ENCODE data around the gene MBD4. TPM values are rescaled to one million over a fixed set of nuclear protein-coding genes. Genes with fewer than 3 reads are reported as not detected.

Gene MBD4
- total RNA-seq, 2 experiments from 2014 or later = 62.0 to 63.9 TPM

DNA sequence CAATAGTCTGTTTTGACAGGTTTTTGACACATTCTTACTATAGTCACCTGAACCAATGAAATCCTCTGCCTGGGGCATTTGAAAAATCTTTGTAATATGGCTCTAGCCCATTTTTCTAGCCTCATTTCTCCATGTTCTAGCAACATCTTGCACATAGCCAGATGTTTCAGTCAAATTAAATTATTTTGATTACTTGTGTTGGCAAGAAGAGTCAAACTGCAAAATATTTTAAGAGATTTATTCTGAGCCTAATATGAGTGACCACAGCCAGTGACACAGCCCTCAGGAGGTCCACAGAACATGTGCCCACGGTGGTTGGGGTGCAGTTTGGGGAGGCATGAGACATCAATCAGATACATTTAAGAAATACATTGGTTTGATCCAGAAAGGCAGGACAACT is 7.2 kb upstream of the MBD4 start:
- H3K27me3 ChIP-seq (ENCODE audit: control insufficient read depth in 1 of 2, insufficient read depth in 2 of 2, low read length in 2 of 2) = no peaks in the 10 kb centered on the region
- no peaks in the 10 kb centered on the region for H3K36me3 ChIP-seq (ENCODE audit: insufficient read depth, low read length)
- no peak overlapping the region for H3K4me3 ChIP-seq (ENCODE audit: low read length)
- H3K4me1 Mint-ChIP-seq (ENCODE audit: low read depth) = peaks cover 38% of the 10 kb centered on the region
- intact Hi-C loops (cut with DNase I, micrococcal nuclease) = no loop called here
- POLR2A ChIA-PET = no interaction called here
- CTCF ChIA-PET = interaction anchor here (1.0 kb wide), 1 partner anchor 565 kb away, joined by 3 read pairs; no protein-coding TSS in a partner anchor
- DNase-seq (no peak), ATAC-seq (ENCODE audit: poor library complexity) (no peak)
- H3K27me3 Mint-ChIP-seq = no peaks in the 10 kb centered on the region
- no peak for TF ChIP-seq CTCF (IDR thresholded peaks at IDR 0.05)
- peaks cover 17% of the 10 kb centered on the region for H3K4me1 ChIP-seq (ENCODE audit: insufficient read depth, low read length)
- H3K4me3 Mint-ChIP-seq = no peak overlapping the region
- no peak overlapping the region for H3K27ac Mint-ChIP-seq
- peaks cover 7% of the 10 kb centered on the region for H3K36me3 Mint-ChIP-seq (ENCODE audit: low read depth)
- no peaks in the 10 kb centered on the region for H3K9me3 Mint-ChIP-seq
- H3K9me3 ChIP-seq (ENCODE audit: control insufficient read depth in 1 of 2, insufficient read depth in 1 of 2, low read length in 2 of 2) = no peaks in the 10 kb centered on the region
- no peak overlapping the region for H3K27ac ChIP-seq (ENCODE audit: low read depth in 1 of 2, low read length in 2 of 2)

GRCh38 chr3:129445471-129445870 is 5.7 kb upstream of the MBD4 start:
- Histone ChIP-seq H3K4me3 (ENCODE audit: low read length) (no peak overlapping the region), H3K27ac (ENCODE audit: low read depth in 1 of 2, low read length in 2 of 2) (no peak overlapping the region), H3K4me1 (ENCODE audit: insufficient read depth, low read length) (peaks cover 26% of the 10 kb centered on the region), H3K36me3 (ENCODE audit: insufficient read depth, low read length) (no peaks in the 10 kb centered on the region), H3K9me3 (ENCODE audit: control insufficient read depth in 1 of 2, insufficient read depth in 1 of 2, low read length in 2 of 2) (no peaks in the 10 kb centered on the region), H3K27me3 (ENCODE audit: control insufficient read depth in 1 of 2, insufficient read depth in 2 of 2, low read length in 2 of 2) (no peaks in the 10 kb centered on the region)
- DNase-seq = no peak
- Mint-ChIP-seq H3K9me3 (no peaks in the 10 kb centered on the region), H3K4me1 (ENCODE audit: low read depth) (peaks cover 47% of the 10 kb centered on the region), H3K27ac (no peak overlapping the region), H3K36me3 (ENCODE audit: low read depth) (peaks cover 4% of the 10 kb centered on the region), H3K27me3 (no peaks in the 10 kb centered on the region), H3K4me3 (no peak overlapping the region)
- POLR2A ChIA-PET = no interaction called here
- intact Hi-C loops (cut with DNase I, micrococcal nuclease) = no loop called here
- ATAC-seq (ENCODE audit: poor library complexity) = no peak
- TF ChIP-seq CTCF (IDR thresholded peaks at IDR 0.05) = no peak
- CTCF ChIA-PET = no interaction called here

GRCh38 chr3:129442947-129443346 is 3.2 kb upstream of the MBD4 start:
- intact Hi-C loops (cut with DNase I, micrococcal nuclease) = loop anchor here (5.0 kb wide), 4 partner anchors 39 to 716 kb away; partner anchors contain the start of genes RAB7A (in 1 of the 2) and TMCC1 (in 1 of the 2)
- Mint-ChIP-seq H3K27ac (peak overlapping the region; percentile 93), H3K4me1 (ENCODE audit: low read depth) (peaks cover 62% of the 10 kb centered on the region), H3K36me3 (ENCODE audit: low read depth) (peaks cover 15% of the 10 kb centered on the region), H3K27me3 (no peaks in the 10 kb centered on the region), H3K4me3 (peak overlapping the region; percentile 48), H3K9me3 (no peaks in the 10 kb centered on the region)
- DNase-seq (no peak), ATAC-seq (ENCODE audit: poor library complexity) (no peak)
- no peaks in the 10 kb centered on the region for H3K9me3 ChIP-seq (ENCODE audit: control insufficient read depth in 1 of 2, insufficient read depth in 1 of 2, low read length in 2 of 2)
- peak overlapping the region in 1 of 2 donors; percentile 85 for H3K27ac ChIP-seq (ENCODE audit: low read depth in 1 of 2, low read length in 2 of 2)
- H3K4me1 ChIP-seq (ENCODE audit: insufficient read depth, low read length) = peaks cover 30% of the 10 kb centered on the region
- no peak overlapping the region for H3K4me3 ChIP-seq (ENCODE audit: low read length)
- CTCF ChIA-PET = no interaction called here
- H3K27me3 ChIP-seq (ENCODE audit: control insufficient read depth in 1 of 2, insufficient read depth in 2 of 2, low read length in 2 of 2) = no peaks in the 10 kb centered on the region
- POLR2A ChIA-PET = interaction anchor here (0.6 kb wide), 1 partner anchor 537 kb away, joined by 3 read pairs; no protein-coding TSS in a partner anchor
- peaks cover 2% of the 10 kb centered on the region for H3K36me3 ChIP-seq (ENCODE audit: insufficient read depth, low read length)
- TF ChIP-seq CTCF (IDR thresholded peaks at IDR 0.05) = no peak

Measured in CD4-positive, alpha-beta T cell (primary cell).